ENCODE measurements around the gene SYDE1. TPM values are rescaled to one million over a fixed set of nuclear protein-coding genes. Genes with fewer than 3 reads are reported as not detected.

SYDE1 gene
- total and polyA plus RNA-seq, 2 of the 4 experiments (the other 2 are of a cell fraction) = 19.4 to 64.9 TPM

GRCh38 chr19:15147090-15147489, 39.9 kb downstream of the SYDE1 start:
- no peak overlapping the region for H2BK15ac ChIP-seq (ENCODE audit: low read depth, low read length)
- peaks cover 5% of the 10 kb centered on the region for H3K9me1 ChIP-seq (ENCODE audit: insufficient read depth, low read length)
- no peak overlapping the region for H3K27ac ChIP-seq (ENCODE audit: insufficient read depth, low read length)
- H3K14ac ChIP-seq (replicated peaks; ENCODE audit: low read depth, low read length) = no peak overlapping the region
- H3K79me1 ChIP-seq (ENCODE audit: low read depth in 1 of 2, low read length in 2 of 2) = no peaks in the 10 kb centered on the region
- no CpG with 5 or more reads among the region's 1 CpG for WGBS, 2 experiments (ENCODE audit: extremely low coverage in 2 of 2, insufficient read length in 1 of 2)
- no peak overlapping the region for H2AFZ ChIP-seq (replicated peaks; ENCODE audit: low read length, poor library complexity)
- no peaks in the 10 kb centered on the region for H4K20me1 ChIP-seq (ENCODE audit: insufficient read depth, low read length)
- H3K9me3 ChIP-seq (ENCODE audit: control insufficient read depth, insufficient read depth, low read length) = peaks cover 6% of the 10 kb centered on the region; the same call in 1 of the 2 replicates
- H2AK5ac ChIP-seq (ENCODE audit: low read depth, low read length) = no peak overlapping the region
- ChIA-PET POLR2A (ENCODE audit: unreplicated experiment) (no interaction called here), CTCF (interaction anchor here (0.6 to 0.7 kb wide), 2 partner anchors 15 to 55 kb away, joined by 3 read pairs; no protein-coding TSS in a partner anchor)
- peaks cover 1% of the 10 kb centered on the region; the same call in 1 of the 2 replicates for H3K4me1 ChIP-seq (ENCODE audit: control insufficient read depth, insufficient read depth, low read length)
- no peak overlapping the region for H2BK120ac ChIP-seq (ENCODE audit: low read depth, low read length)
- dilution Hi-C loops (cut with HindIII; ENCODE audit: low sequenced_read_pairs, unreplicated experiment) = no loop called here
- no peak overlapping the region for H2BK5ac ChIP-seq (ENCODE audit: low read depth, low read length, poor library complexity, severe bottlenecking)
- TF ChIP-seq USF2 (IDR thresholded peaks at IDR 0.05; ENCODE audit: low read depth, low read length) = no peak
- TF ChIP-seq RCOR1 (IDR thresholded peaks at IDR 0.05; ENCODE audit: insufficient replicate concordance, low read length) = no peak
- TF ChIP-seq RAD21 (IDR thresholded peaks at IDR 0.05; ENCODE audit: low read length) = no peak
- TF ChIP-seq ELK1 (IDR thresholded peaks at IDR 0.05; ENCODE audit: borderline replicate concordance, low read depth, low read length) = no peak
- TF ChIP-seq POLR2A (IDR thresholded peaks at IDR 0.05; ENCODE audit: low read depth, low read length) = no peak
- TF ChIP-seq CEBPB (IDR thresholded peaks at IDR 0.05; ENCODE audit: low read depth, low read length) = no peak
- no peak for TF ChIP-seq BHLHE40 (IDR thresholded peaks at IDR 0.05; ENCODE audit: low read depth, low read length)
- no peak for TF ChIP-seq CTCF (conservative IDR thresholded peaks at IDR 0.05; ENCODE audit: low read depth, low read length)
- no peak for TF ChIP-seq MAFK (IDR thresholded peaks at IDR 0.05; ENCODE audit: low read depth, low read length)
- no peak for TF ChIP-seq CHD1 (IDR thresholded peaks at IDR 0.05; ENCODE audit: low read depth, low read length)
- TF ChIP-seq FOS (IDR thresholded peaks at IDR 0.05; ENCODE audit: low read depth, low read length) = no peak
- no peak for TF ChIP-seq NFE2L2 (IDR thresholded peaks at IDR 0.05; ENCODE audit: low read depth, low read length)
- ATAC-seq (ENCODE audit: low read depth) = no peak
- in situ Hi-C loops (cut with MboI; ENCODE audit: low sequenced_read_pairs) = no loop called here
- no peaks in the 10 kb centered on the region for H3K27me3 ChIP-seq (ENCODE audit: control insufficient read depth, insufficient read depth, low read length)
- H2BK20ac ChIP-seq (ENCODE audit: low read depth, low read length) = no peak overlapping the region
- H4K8ac ChIP-seq (ENCODE audit: low read depth in 2 of 2, low read length in 2 of 2) = no peak overlapping the region
- H3K23ac ChIP-seq (ENCODE audit: low read depth, low read length) = no peak overlapping the region
- H3K18ac ChIP-seq (ENCODE audit: low read depth, low read length) = peak overlapping the region; percentile 79; the same call in 1 of the 2 replicates
- H3K4me2 ChIP-seq (ENCODE audit: low read depth, low read length) = no peak overlapping the region
- intact Hi-C loops (cut with micrococcal nuclease) = no loop called here
- no peak overlapping the region for H4K91ac ChIP-seq (ENCODE audit: insufficient read depth, low read depth, low read length)
- no peak overlapping the region for H3K56ac ChIP-seq (ENCODE audit: extremely low read depth, insufficient read depth, low read length)
- DNase-seq = no peak
- no peaks in the 10 kb centered on the region for H3K36me3 ChIP-seq (ENCODE audit: control insufficient read depth, insufficient read depth, low read length)
- H3K4me3 ChIP-seq (ENCODE audit: insufficient read depth, low read depth, low read length) = no peak overlapping the region
- H3K9ac ChIP-seq (ENCODE audit: low read depth, low read length) = no peak overlapping the region
- BruUV-seq (replicated peaks) = no TSS peak
- H2AK9ac ChIP-seq (replicated peaks; ENCODE audit: low read depth, low read length, poor library complexity) = no peak overlapping the region
- no peak overlapping the region for H4K5ac ChIP-seq (ENCODE audit: low read depth, low read length)
- H3K4ac ChIP-seq (ENCODE audit: low read depth, low read length) = peak overlapping the region; percentile 21; the same call in 1 of the 2 replicates

Data from IMR-90 (cell line).